ENCODE data around the gene PPP2R2B. TPM values are rescaled to one million over a fixed set of nuclear protein-coding genes. Genes with fewer than 3 reads are reported as not detected.

PPP2R2B gene
- total and polyA plus RNA-seq, 2 donors (not counting 3 experiments of a cell fraction or from before 2014, with no cell fraction given) = not detected

GRCh38 chr5:146753641-146754040 lies 124.9 kb downstream of the PPP2R2B start:
- Histone ChIP-seq H3K9me1 (replicated peaks; ENCODE audit: control insufficient read depth, extremely low read depth, insufficient read depth, low read length) (no peaks in the 10 kb centered on the region), H3K4me1 (ENCODE audit: control insufficient read depth, extremely low read depth, insufficient read depth, low read length) (no peaks in the 10 kb centered on the region), H3K79me2 (ENCODE audit: control insufficient read depth, insufficient read depth, low read length) (no peaks in the 10 kb centered on the region), H3K27me3 (ENCODE audit: control insufficient read depth in 2 of 2, insufficient read depth in 2 of 2, low read length in 2 of 2) (no peaks in the 10 kb centered on the region), H2AFZ (ENCODE audit: low read depth, low read length) (no peak overlapping the region), H3K36me3 (ENCODE audit: control insufficient read depth in 2 of 2, extremely low read depth in 1 of 2, insufficient read depth in 2 of 2, low read length in 2 of 2) (no peaks in the 10 kb centered on the region), H3K27ac (ENCODE audit: insufficient read depth, low read depth, low read length) (no peak overlapping the region), H3K9me3 (replicated peaks; ENCODE audit: control insufficient read depth, insufficient read depth, low read length) (no peaks in the 10 kb centered on the region), H4K20me1 (replicated peaks; ENCODE audit: control insufficient read depth, extremely low read depth, insufficient read depth, low read length) (no peaks in the 10 kb centered on the region), H3K9ac (replicated peaks; ENCODE audit: extremely low read depth, insufficient read depth, low read length) (no peak overlapping the region), H3K4me3 (replicated peaks in 1 of 3; ENCODE audit: insufficient read depth in 1 of 3, low read depth in 1 of 3, low read length in 3 of 3) (no peak overlapping the region), H3K4me2 (ENCODE audit: insufficient read depth, low read length) (no peak overlapping the region)
- DNase-seq (ENCODE audit: low read depth, low spot score) (no peak), FAIRE-seq (no peak)
- intact Hi-C loops (cut with micrococcal nuclease) = no loop called here
- dilution Hi-C loops (cut with MboI; ENCODE audit: extremely low pct_ligation_motif_present, low sequenced_read_pairs) = no loop called here
- no TSS peak for BruUV-seq (replicated peaks)
- CTCF ChIA-PET = interaction anchor here (1.4 kb wide), 1 partner anchor 435 kb away, joined by 3 read pairs; no protein-coding TSS in a partner anchor
- TF ChIP-seq POLR2AphosphoS5 (IDR thresholded peaks at IDR 0.05; ENCODE audit: insufficient read depth, low read depth, low read length) (no peak), JUN (IDR thresholded peaks at IDR 0.05; ENCODE audit: borderline replicate concordance, insufficient read depth, insufficient read length, low read depth) (no peak)
- POLR2A ChIA-PET = no interaction called here

DNA sequence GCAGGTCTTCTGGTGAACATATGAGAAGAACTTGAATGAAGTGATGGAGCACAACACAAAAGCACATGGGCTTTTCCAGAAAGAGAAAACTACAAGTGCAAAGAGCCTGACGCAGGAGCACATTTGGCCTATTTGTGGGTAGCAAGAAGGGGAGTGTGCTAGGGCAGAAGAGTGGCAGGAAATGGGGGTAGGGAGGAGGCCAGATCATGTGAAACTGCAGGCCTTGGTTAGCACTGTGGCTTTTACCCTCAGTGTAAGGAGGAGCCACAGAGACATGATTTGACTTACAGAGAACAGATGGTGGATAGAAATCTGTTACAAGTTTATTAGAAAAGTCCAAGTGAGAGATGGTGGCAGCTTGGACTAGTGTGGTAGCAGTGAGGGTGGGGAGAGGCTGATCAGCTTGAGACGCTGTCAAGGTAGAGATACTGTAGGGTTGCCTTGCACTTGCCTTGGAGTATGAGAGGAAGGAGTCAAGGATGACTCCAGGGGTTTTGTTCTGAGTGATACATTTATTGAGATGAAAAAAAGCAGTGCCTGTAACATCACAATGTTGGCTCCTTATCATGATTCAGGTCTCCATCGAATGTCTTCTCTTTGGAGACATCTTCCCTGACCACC lies 126.7 kb downstream of the PPP2R2B start:
- BruUV-seq (replicated peaks) = no TSS peak
- no peak overlapping the region for H3K9ac ChIP-seq (replicated peaks; ENCODE audit: extremely low read depth, insufficient read depth, low read length)
- dilution Hi-C loops (cut with MboI; ENCODE audit: extremely low pct_ligation_motif_present, low sequenced_read_pairs) (no loop called here), intact Hi-C loops (cut with micrococcal nuclease) (no loop called here)
- CTCF ChIA-PET = no interaction called here
- FAIRE-seq (no peak), DNase-seq (ENCODE audit: low read depth, low spot score) (no peak)
- no peaks in the 10 kb centered on the region for H3K27me3 ChIP-seq (ENCODE audit: control insufficient read depth in 2 of 2, insufficient read depth in 2 of 2, low read length in 2 of 2)
- H3K4me1 ChIP-seq (ENCODE audit: control insufficient read depth, extremely low read depth, insufficient read depth, low read length) = no peaks in the 10 kb centered on the region
- no peaks in the 10 kb centered on the region for H3K9me3 ChIP-seq (replicated peaks; ENCODE audit: control insufficient read depth, insufficient read depth, low read length)
- H2AFZ ChIP-seq (ENCODE audit: low read depth, low read length) = no peak overlapping the region
- no peak overlapping the region for H3K27ac ChIP-seq (ENCODE audit: insufficient read depth, low read depth, low read length)
- H3K4me2 ChIP-seq (ENCODE audit: insufficient read depth, low read length) = no peak overlapping the region
- POLR2A ChIA-PET = no interaction called here
- no peaks in the 10 kb centered on the region for H4K20me1 ChIP-seq (replicated peaks; ENCODE audit: control insufficient read depth, extremely low read depth, insufficient read depth, low read length)
- no peaks in the 10 kb centered on the region for H3K36me3 ChIP-seq (ENCODE audit: control insufficient read depth in 2 of 2, extremely low read depth in 1 of 2, insufficient read depth in 2 of 2, low read length in 2 of 2)
- no peaks in the 10 kb centered on the region for H3K79me2 ChIP-seq (ENCODE audit: control insufficient read depth, insufficient read depth, low read length)
- TF ChIP-seq, protein P1, sequence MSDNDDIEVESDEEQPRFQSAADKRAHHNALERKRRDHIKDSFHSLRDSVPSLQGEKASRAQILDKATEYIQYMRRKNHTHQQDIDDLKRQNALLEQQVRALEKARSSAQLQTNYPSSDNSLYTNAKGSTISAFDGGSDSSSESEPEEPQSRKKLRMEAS (IDR thresholded peaks at IDR 0.05; ENCODE audit: insufficient read depth, insufficient read length) = no peak
- TF ChIP-seq CTCF (IDR thresholded peaks at IDR 0.05; ENCODE audit: extremely low read depth in 1 of 2, insufficient read depth in 1 of 2, low read depth in 1 of 2, low read length in 2 of 2) (no peak), FOS (IDR thresholded peaks at IDR 0.05; ENCODE audit: borderline replicate concordance, insufficient read depth, low read length) (no peak)
- no peaks in the 10 kb centered on the region for H3K9me1 ChIP-seq (replicated peaks; ENCODE audit: control insufficient read depth, extremely low read depth, insufficient read depth, low read length)
- no peak overlapping the region for H3K4me3 ChIP-seq (replicated peaks in 1 of 3; ENCODE audit: insufficient read depth in 1 of 3, low read depth in 1 of 3, low read length in 3 of 3)
